ENCODE data around the gene MBIP.

Gene MBIP

DNA sequence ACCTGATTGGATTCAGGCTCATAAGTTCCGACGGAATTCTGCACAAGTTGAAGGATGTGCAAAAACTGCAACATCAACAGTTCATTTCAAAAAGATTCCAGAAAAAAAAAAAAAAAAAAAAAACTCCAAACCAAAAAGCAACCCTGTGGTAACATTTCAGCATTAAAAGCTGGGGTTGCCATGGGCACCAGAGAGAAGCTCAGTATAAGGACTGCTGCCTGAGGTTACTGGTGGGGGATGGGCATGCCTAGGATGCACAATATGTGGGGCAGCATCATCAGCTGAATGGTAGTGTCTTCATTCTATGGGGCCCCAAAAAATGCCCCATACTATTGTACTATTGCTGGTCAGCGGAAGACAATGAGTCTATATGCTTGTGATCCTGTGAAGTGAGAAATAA lies 44.7 kb downstream of the MBIP start:
- TF ChIP-seq SIN3A (IDR thresholded peaks at IDR 0.05; ENCODE audit: borderline replicate concordance, insufficient read depth, low read length) (no peak), FOXP2 (optimal IDR thresholded peaks at IDR 0.05; ENCODE audit: borderline replicate concordance, extremely low read depth, extremely low read length, insufficient read depth) (no peak), POLR2AphosphoS5 (IDR thresholded peaks at IDR 0.05; ENCODE audit: low read depth, low read length) (no peak), TAF1 (IDR thresholded peaks at IDR 0.05; ENCODE audit: borderline replicate concordance, insufficient read depth, low read length) (no peak), REST (IDR thresholded peaks at IDR 0.05; ENCODE audit: insufficient read depth in 1 of 2, low read depth in 2 of 2, low read length in 2 of 2) (no peak)

GRCh38 chr14:36271939-36272907 lies 48.2 kb downstream of the MBIP start:
- TF ChIP-seq FOXP2 (optimal IDR thresholded peaks at IDR 0.05; ENCODE audit: borderline replicate concordance, extremely low read depth, extremely low read length, insufficient read depth) (no peak), TAF1 (IDR thresholded peaks at IDR 0.05; ENCODE audit: borderline replicate concordance, insufficient read depth, low read length) (no peak), POLR2AphosphoS5 (IDR thresholded peaks at IDR 0.05; ENCODE audit: low read depth, low read length) (no peak), REST (IDR thresholded peaks at IDR 0.05; ENCODE audit: insufficient read depth in 1 of 2, low read depth in 2 of 2, low read length in 2 of 2) (no peak), SIN3A (IDR thresholded peaks at IDR 0.05; ENCODE audit: borderline replicate concordance, insufficient read depth, low read length) (no peak)

GRCh38 chr14:36271222-36271621 lies 49.2 kb downstream of the MBIP start:
- no peak for TF ChIP-seq SIN3A (IDR thresholded peaks at IDR 0.05; ENCODE audit: borderline replicate concordance, insufficient read depth, low read length)
- no peak for TF ChIP-seq POLR2AphosphoS5 (IDR thresholded peaks at IDR 0.05; ENCODE audit: low read depth, low read length)
- no peak for TF ChIP-seq TAF1 (IDR thresholded peaks at IDR 0.05; ENCODE audit: borderline replicate concordance, insufficient read depth, low read length)
- no peak for TF ChIP-seq FOXP2 (optimal IDR thresholded peaks at IDR 0.05; ENCODE audit: borderline replicate concordance, extremely low read depth, extremely low read length, insufficient read depth)
- TF ChIP-seq REST (IDR thresholded peaks at IDR 0.05; ENCODE audit: insufficient read depth in 1 of 2, low read depth in 2 of 2, low read length in 2 of 2) = no peak

DNA sequence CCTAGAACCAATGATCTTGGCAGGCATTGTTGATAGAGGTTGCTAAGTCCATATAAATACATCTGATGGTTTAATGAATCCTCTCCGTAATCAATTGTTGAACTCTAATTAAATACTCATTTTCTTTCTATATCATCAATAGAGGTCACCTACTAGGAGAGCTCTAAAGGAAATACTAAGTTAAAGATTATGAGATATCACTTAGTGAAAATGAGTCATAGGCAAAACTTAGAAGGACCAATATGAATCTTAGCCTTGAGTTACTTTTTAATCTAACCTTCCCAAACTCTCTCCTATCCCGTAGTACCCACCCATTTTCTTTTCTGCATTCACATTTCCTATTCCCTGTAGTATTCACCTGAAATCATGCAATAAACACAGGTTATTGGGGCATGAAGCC lies 50.2 kb downstream of the MBIP start:
- TF ChIP-seq SIN3A (IDR thresholded peaks at IDR 0.05; ENCODE audit: borderline replicate concordance, insufficient read depth, low read length) = no peak
- TF ChIP-seq TAF1 (IDR thresholded peaks at IDR 0.05; ENCODE audit: borderline replicate concordance, insufficient read depth, low read length) = no peak
- no peak for TF ChIP-seq REST (IDR thresholded peaks at IDR 0.05; ENCODE audit: insufficient read depth in 1 of 2, low read depth in 2 of 2, low read length in 2 of 2)
- no peak for TF ChIP-seq POLR2AphosphoS5 (IDR thresholded peaks at IDR 0.05; ENCODE audit: low read depth, low read length)
- TF ChIP-seq FOXP2 (optimal IDR thresholded peaks at IDR 0.05; ENCODE audit: borderline replicate concordance, extremely low read depth, extremely low read length, insufficient read depth) = no peak
